GM08714 (cell line): ENCODE measurements around the gene SHMT1.

Source experiments
- H3K4me3 ChIP-seq: fragments of 200-500 bp; sonication (Bioruptor generic); 2 replicates; pipeline ENCODE4 v1.5.1; 2014; ENCODE audit warnings: mild to moderate bottlenecking, low read length, inconsistent platforms
- ZNF274 ChIP-seq: IDR thresholded peaks from 2 replicates; pipeline ENCODE4 v1.6.1; 2012; ENCODE audit warnings: mild to moderate bottlenecking, low read depth, low read length

The SHMT1 gene

GRCh38 chr17:18324140-18325050, 39.0 kb downstream of the SHMT1 start:
- H3K4me3 ChIP-seq: no peak overlapping the region
- no peak for TF ChIP-seq ZNF274

- no peak for TF ChIP-seq ZNF274
- no peak overlapping the region for H3K4me3 ChIP-seq
Observed at GRCh38 chr17:18323507-18324139, 39.7 kb downstream of the SHMT1 start.

- no peak for TF ChIP-seq ZNF274
- no peak overlapping the region for H3K4me3 ChIP-seq
Observed at GRCh38 chr17:18323007-18323406, 40.3 kb downstream of the SHMT1 start.

DNA sequence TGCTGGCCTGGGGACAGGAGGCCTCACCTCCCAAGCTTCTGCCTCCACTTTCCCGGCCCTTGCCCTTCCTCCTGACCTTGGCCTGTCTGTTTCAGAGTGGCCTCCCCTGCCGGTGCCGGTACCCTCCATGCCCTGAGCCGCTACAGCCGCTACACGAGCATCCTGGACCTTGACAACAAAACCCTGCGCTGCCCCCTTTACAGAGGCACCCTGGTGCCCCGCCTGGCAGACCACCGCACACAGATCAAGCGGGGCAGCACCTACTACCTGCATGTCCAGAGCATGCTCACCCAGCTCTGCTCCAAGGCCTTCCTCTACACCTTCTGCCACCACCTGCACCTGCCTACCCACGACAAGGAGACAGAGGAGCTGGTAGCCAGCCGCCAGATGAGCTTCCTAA, 40.8 kb downstream of the SHMT1 start:
- no peak for TF ChIP-seq ZNF274
- no peak overlapping the region for H3K4me3 ChIP-seq

DNA sequence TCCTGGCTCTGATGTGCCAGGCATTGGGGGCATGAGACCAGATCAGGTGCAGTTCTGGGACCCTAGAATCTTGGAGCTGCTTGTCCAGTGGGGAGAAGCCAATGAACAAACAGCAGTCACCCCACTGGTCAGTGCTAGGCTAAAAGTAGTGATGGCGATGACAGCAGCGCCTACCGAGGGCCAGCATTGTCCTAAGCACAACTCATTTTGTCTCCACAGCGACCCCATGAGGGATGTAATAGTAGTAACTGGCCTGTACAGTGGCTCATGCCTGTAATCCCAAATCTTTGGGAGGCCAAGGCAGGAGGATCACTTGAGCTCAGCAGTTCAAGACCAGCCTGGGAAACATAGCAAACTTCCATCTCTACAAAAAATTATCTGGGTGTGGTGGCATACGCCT, 42.0 kb downstream of the SHMT1 start:
- TF ChIP-seq ZNF274: no peak
- H3K4me3 ChIP-seq: no peak overlapping the region

- no peak overlapping the region for H3K4me3 ChIP-seq
- no peak for TF ChIP-seq ZNF274
Observed at GRCh38 chr17:18320301-18320700, 43.0 kb downstream of the SHMT1 start.

DNA sequence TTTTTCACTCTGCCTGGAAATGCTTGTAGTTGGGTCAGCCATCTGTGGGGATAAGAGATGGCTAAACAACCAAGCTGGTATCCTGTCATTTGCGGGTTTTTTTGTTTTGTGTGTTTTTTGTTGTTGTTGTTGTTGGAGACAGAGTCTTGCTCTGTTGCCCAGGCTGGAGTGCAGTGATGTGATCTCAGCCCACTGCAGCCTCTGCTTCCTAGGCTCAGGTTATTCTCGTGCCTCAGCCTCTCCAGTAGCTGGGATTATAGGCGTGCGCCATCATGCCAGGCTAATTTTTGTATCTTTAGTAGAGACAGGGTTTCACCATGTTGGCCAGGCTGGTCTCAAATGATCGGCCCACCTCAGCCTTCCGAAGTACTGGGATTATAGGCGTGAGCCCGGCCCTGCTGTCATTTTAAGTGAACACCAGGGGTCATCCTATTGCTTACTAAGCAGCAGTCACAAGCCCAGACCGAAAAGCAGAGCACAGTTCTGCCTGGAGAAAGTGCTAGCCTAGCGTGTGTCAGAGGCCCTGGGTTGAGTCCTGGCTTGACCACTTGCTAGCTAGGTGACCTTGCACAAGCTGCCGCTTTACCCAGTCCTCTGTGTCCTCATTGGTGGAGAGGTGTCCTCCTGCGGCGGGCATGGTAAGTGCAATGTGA, 43.6 kb downstream of the SHMT1 start:
- H3K4me3 ChIP-seq: no peak overlapping the region
- TF ChIP-seq ZNF274: no peak

- no peak for TF ChIP-seq ZNF274
- H3K4me3 ChIP-seq: no peak overlapping the region
Observed at GRCh38 chr17:18318771-18319450, 44.4 kb downstream of the SHMT1 start.

GRCh38 chr17:18318117-18318516, 45.2 kb downstream of the SHMT1 start:
- TF ChIP-seq ZNF274: no peak
- H3K4me3 ChIP-seq: no peak overlapping the region

GRCh38 chr17:18315961-18316360, 47.4 kb downstream of the SHMT1 start:
- peak overlapping the region; percentile 82 for H3K4me3 ChIP-seq
- no peak for TF ChIP-seq ZNF274

- no peak for TF ChIP-seq ZNF274
- H3K4me3 ChIP-seq: peak overlapping the region; percentile 82
Observed at GRCh38 chr17:18315562-18315922, 47.8 kb downstream of the SHMT1 start.

DNA sequence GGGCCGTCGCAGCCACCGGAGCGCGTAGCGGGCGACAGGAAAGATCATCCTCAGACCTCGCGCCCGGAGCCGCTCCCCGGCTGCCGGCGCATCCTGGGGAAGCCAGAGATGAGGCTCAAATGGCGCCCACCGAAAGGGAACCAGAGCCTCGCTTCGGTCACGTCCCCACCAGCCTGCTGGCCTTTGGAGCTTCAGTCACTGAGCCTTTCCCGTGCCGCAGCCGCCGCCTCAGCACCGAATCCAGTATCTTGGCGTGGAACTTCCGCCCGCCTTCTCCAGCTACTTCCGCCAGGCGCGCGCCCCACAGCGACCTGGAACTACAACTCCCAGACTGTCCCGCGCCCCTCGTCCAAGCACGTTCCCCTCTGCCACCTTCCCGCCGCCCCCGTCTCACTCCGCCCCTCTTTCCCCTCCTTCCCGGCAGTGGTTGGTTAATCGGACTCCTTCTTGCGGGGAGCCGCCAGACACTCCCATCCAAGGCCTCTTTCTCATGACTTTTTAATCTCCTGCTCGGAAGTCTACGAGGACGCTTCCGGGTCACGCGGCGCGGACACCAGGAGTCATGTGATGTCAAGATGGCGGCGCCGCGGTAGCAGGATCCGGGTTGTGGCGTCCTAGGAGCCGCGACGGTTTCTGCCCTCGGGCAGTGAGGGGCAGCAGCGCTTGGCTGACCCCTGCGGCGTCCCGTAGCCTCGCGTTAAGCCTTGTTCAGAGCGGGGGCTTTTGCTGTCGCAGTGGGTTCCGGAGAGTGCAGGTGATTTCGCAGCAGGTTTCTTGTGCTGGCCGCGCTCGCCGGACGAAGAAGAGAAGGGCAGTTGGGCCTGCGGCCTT, 48.4 kb downstream of the SHMT1 start, which contains the start of the genes SMCR8 and TOP3A:
Gene SMCR8 (plus strand): TSS at position 563 of the 831 bp plus-strand sequence. CDS start 497 bp downstream, outside the sequence.
Gene TOP3A (minus strand): TSS at position 264 of the 831 bp plus-strand sequence. CDS start 216 bp downstream, at position 48.
- no peak for TF ChIP-seq ZNF274
- H3K4me3 ChIP-seq: peak within 1 kb of the TSS; percentile 82

DNA sequence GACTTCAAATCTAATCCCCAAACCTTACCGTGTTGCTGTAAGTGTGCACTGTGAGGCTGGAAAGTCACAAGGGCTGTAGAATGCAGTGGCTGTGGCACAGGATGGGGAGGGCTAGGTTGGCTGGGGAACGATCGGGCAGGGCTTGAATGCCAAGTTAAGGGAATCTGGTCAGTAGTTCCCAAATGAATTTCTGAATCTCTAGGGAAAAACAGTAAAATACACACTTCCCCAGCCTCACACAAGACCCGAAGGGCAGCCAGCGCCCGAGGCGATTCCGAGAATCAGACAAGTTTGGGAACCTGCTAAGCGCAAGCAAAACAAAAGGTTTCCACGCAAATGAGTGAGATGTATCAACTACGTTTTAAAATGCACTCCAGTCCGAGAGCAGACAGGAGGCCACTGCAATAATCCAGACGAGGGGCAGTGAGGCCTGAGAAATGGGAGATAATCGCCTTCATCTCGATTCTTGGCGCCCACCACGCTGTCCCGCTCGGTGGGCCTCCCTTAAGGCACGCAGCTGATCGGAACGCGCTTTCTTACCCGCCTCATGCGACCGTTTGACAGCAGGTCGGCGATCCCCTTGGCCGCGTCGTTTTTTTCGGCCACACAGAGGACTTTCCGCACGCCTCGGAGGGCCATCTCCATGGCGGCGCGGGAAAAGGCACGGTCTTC, 49.2 kb downstream of the SHMT1 start:
- peak overlapping the region; percentile 82 for H3K4me3 ChIP-seq
- TF ChIP-seq ZNF274: no peak
